PFSK-1 (cell line): Measurements from ENCODE around the gene GABRB1.

ENCODE experiments used
- FOXP2 ChIP-seq: optimal IDR thresholded peaks from 2 replicates; pipeline ENCODE3; 2011; ENCODE audit warnings: borderline replicate concordance, control low read depth, inconsistent platforms; ENCODE audit not compliant: insufficient read depth; ENCODE audit errors: extremely low read length, extremely low read depth
- POLR2AphosphoS5 ChIP-seq: IDR thresholded peaks from 2 replicates; pipeline ENCODE4 v1.6.1; 2012; ENCODE audit warnings: low read depth, mild to moderate bottlenecking, control low read depth, low read length, moderate library complexity
- SIN3A ChIP-seq: IDR thresholded peaks from 2 replicates; pipeline ENCODE4 v1.6.1; 2012; ENCODE audit warnings: mild to moderate bottlenecking, low read length, moderate library complexity, borderline replicate concordance; ENCODE audit not compliant: insufficient read depth
- TAF1 ChIP-seq: IDR thresholded peaks from 2 replicates; pipeline ENCODE4 v1.6.1; 2012; ENCODE audit warnings: low read length, control low read depth, borderline replicate concordance; ENCODE audit not compliant: insufficient read depth
- TF ChIP-seq, protein P1 (sequence below), 2 experiments: IDR thresholded peaks; 2 replicates each; pipeline versions ENCODE4 v1.6.1 to v1.8.0; 2011 to 2012; ENCODE audit warnings: low read depth in 2 of 2, low read length in 2 of 2, control low read depth in 1 of 2, inconsistent platforms in 1 of 2, mild to moderate bottlenecking in 1 of 2, moderate library complexity in 1 of 2; ENCODE audit not compliant: insufficient read depth in 1 of 2

The GABRB1 gene

DNA sequence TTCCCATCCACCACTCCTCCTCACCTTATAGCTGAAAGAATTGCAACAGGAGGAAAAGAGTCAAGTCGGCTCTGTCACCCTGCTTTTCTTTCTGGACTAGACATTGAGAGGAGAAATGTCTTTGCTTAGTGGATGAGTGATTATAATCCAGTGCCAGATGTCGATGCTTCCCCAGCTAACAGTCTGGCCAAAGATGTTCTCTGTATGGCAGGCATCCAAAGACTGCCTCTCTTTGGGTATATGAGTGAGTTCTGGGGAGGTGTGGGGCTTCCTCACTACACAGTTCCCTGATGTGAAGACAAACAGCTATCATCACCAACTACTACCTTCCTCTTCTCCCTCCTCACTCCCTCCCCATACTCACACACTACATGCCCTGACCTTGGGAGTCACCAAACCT is 341.2 kb downstream of the GABRB1 start:
- TF ChIP-seq FOXP2 = no peak
- TF ChIP-seq SIN3A = no peak
- no peak for TF ChIP-seq TAF1
- TF ChIP-seq POLR2AphosphoS5 = no peak
- TF ChIP-seq, protein P1, sequence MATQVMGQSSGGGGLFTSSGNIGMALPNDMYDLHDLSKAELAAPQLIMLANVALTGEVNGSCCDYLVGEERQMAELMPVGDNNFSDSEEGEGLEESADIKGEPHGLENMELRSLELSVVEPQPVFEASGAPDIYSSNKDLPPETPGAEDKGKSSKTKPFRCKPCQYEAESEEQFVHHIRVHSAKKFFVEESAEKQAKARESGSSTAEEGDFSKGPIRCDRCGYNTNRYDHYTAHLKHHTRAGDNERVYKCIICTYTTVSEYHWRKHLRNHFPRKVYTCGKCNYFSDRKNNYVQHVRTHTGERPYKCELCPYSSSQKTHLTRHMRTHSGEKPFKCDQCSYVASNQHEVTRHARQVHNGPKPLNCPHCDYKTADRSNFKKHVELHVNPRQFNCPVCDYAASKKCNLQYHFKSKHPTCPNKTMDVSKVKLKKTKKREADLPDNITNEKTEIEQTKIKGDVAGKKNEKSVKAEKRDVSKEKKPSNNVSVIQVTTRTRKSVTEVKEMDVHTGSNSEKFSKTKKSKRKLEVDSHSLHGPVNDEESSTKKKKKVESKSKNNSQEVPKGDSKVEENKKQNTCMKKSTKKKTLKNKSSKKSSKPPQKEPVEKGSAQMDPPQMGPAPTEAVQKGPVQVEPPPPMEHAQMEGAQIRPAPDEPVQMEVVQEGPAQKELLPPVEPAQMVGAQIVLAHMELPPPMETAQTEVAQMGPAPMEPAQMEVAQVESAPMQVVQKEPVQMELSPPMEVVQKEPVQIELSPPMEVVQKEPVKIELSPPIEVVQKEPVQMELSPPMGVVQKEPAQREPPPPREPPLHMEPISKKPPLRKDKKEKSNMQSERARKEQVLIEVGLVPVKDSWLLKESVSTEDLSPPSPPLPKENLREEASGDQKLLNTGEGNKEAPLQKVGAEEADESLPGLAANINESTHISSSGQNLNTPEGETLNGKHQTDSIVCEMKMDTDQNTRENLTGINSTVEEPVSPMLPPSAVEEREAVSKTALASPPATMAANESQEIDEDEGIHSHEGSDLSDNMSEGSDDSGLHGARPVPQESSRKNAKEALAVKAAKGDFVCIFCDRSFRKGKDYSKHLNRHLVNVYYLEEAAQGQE (IDR thresholded peaks at IDR 0.05; ENCODE audit: insufficient read depth in 1 of 2, low read depth in 2 of 2, low read length in 2 of 2) = no peak

DNA sequence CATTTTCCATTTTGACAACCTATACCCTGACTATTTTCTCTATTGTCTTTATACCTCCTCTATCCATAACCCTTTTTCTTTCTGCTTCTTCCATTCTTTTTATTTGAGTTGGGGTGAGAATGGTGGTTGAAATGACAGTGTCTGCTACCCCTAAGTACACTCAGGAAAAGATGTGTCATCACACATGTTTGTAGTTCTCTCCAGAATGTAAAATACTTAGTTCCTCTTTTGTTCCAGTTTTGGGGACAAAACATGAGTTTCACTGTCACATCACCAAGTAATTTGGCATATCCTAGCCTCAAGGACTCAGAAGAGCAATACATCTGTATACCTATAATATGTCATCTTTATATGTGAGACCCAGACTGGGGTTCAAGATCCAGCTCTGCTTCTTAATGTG is 341.8 kb downstream of the GABRB1 start:
- TF ChIP-seq, protein P1 (IDR thresholded peaks at IDR 0.05; ENCODE audit: insufficient read depth in 1 of 2, low read depth in 2 of 2, low read length in 2 of 2) = no peak
- no peak for TF ChIP-seq POLR2AphosphoS5
- TF ChIP-seq FOXP2 = no peak
- TF ChIP-seq TAF1 = no peak
- no peak for TF ChIP-seq SIN3A

DNA sequence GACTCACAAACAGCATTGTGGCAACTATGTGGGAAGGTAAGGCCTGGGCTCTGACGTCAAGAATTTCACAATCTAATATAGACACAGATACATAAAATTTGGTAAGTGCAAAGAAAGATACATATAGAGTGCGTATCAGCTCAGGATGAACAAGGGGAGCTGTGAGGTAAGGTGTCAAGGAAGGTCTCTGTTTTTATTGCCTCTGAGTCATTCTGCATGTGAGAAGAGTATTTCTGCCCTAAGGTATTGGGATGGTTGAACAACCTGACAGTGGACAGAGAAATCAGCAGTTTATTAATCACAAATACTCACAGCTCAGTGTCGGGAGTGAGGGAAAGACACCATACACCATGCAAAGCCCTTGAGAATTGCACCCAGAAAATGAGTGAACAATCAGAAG is 342.3 kb downstream of the GABRB1 start:
- TF ChIP-seq SIN3A (no peak), TAF1 (no peak), FOXP2 (no peak), POLR2AphosphoS5 (no peak)
- TF ChIP-seq, protein P1 (IDR thresholded peaks at IDR 0.05; ENCODE audit: insufficient read depth in 1 of 2, low read depth in 2 of 2, low read length in 2 of 2) = no peak

DNA sequence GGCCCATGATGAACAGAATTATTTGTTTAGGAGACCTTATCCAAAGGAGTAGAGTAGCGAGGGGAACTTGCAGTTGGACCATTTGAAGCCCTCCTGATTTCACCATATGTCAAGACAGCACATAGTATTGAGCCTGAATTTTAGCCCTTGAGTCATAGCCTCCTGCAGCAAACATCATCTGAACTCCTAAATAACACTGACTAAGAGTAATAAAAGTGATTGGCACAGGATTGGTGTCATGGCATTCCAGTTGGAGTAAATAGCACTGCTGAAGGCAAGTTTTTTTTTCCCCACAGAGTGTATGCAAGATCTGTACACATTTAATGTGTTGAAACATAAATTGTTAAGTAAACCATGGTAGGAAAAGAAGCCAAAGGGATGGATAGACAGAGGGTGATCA is 343.1 kb downstream of the GABRB1 start:
- no peak for TF ChIP-seq FOXP2
- TF ChIP-seq TAF1 = no peak
- TF ChIP-seq SIN3A = no peak
- TF ChIP-seq POLR2AphosphoS5 = no peak
- TF ChIP-seq, protein P1 (IDR thresholded peaks at IDR 0.05; ENCODE audit: insufficient read depth in 1 of 2, low read depth in 2 of 2, low read length in 2 of 2) = no peak

DNA sequence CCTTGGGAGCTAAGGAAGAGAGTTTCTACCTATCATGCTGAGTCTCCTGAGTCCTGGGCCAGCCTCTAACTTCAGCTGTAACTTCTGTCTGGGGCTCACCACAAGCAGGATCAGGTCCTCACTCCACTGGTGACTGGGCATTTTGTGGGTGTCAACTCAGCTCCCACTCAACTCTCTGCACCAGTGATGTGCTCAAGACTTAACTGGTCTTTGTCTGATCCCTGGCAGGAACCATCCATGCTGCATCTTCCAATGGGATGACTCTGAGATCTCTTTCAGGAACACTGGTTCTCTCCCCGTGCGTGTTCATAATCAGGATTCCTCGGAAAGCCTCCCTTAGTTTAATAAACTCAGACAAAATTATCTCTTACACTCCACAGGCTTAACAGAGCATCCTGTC is 349.8 kb downstream of the GABRB1 start:
- TF ChIP-seq POLR2AphosphoS5 (no peak), FOXP2 (no peak), SIN3A (no peak), TAF1 (no peak)
- TF ChIP-seq, protein P1 (IDR thresholded peaks at IDR 0.05; ENCODE audit: insufficient read depth in 1 of 2, low read depth in 2 of 2, low read length in 2 of 2) = no peak
